SU-DHL-6 (cell line): Measurements from ENCODE around the gene KCTD18.

Source experiments
- H2AFZ ChIP-seq: fragments of 200-600 bp; sonication (generic); 2 replicates; pipeline ENCODE4 v1.6.1; 2014; ENCODE audit warnings: low read depth, mild to moderate bottlenecking, moderate library complexity, mixed read lengths, antibody characterized with exemption, low read length; ENCODE audit not compliant: severe bottlenecking
- H3F3A ChIP-seq: fragments of 200-600 bp; shearing (Covaris generic); 2 replicates; pipeline ENCODE4 v1.6.0; 2016; ENCODE audit warnings: antibody characterized with exemption, mild to moderate bottlenecking; ENCODE audit not compliant: insufficient read depth
- H3K27ac ChIP-seq: fragments of 200-600 bp; sonication (generic); 2 replicates; pipeline ENCODE4 v1.5.1; 2016; ENCODE audit warnings: low read depth, mild to moderate bottlenecking, low read length, moderate library complexity, mixed read lengths
- H3K27me3 ChIP-seq: fragments of 200-600 bp; sonication (generic), shearing (Covaris generic); 2 replicates; pipeline ENCODE4 v1.6.0; 2014; ENCODE audit warnings: mild to moderate bottlenecking, low read length
- H3K36me3 ChIP-seq: fragments of 200-600 bp; sonication (generic); 2 replicates; pipeline ENCODE4 v1.6.1; 2014; ENCODE audit warnings: mild to moderate bottlenecking, low read length, mixed read lengths
- H3K4me2 ChIP-seq: fragments of 300-600, 200-600 bp; shearing (Covaris generic), sonication (generic); 2 replicates; pipeline ENCODE4 v1.6.0; 2014; ENCODE audit warnings: low read length, low read depth, mild to moderate bottlenecking; ENCODE audit not compliant: poor library complexity, severe bottlenecking
- H3K4me3 ChIP-seq: fragments of 200-600 bp; sonication (generic); 2 replicates; pipeline ENCODE4 v1.5.1; 2014; ENCODE audit warnings: antibody characterized with exemption, low read length, mild to moderate bottlenecking, mixed read lengths; ENCODE audit not compliant: insufficient read depth, poor library complexity, severe bottlenecking
- H3K79me2 ChIP-seq: fragments of 200-600 bp; sonication (generic); 2 replicates; pipeline ENCODE4 v1.6.1; 2014; ENCODE audit warnings: mild to moderate bottlenecking, low read length, moderate library complexity; ENCODE audit not compliant: insufficient read depth
- H3K9ac ChIP-seq: fragments of 200-600 bp; sonication (generic); 2 replicates; pipeline ENCODE4 v1.7.0; 2014; ENCODE audit warnings: mild to moderate bottlenecking, low read length
- H3K9me2 ChIP-seq: fragments of 200-600 bp; sonication (generic); replicated peaks from 2 replicates; pipeline ENCODE4 v1.6.1; 2014; ENCODE audit warnings: low read length; ENCODE audit not compliant: insufficient read depth
- H3K9me3 ChIP-seq: fragments of 200-600 bp; sonication (generic); 2 replicates; pipeline ENCODE4 v1.6.1; 2014; ENCODE audit warnings: low read length, mixed read lengths; ENCODE audit not compliant: insufficient read depth
- H4K20me1 ChIP-seq: fragments of 200-600 bp; sonication (generic); 2 replicates; pipeline ENCODE4 v1.6.1; 2014; ENCODE audit warnings: low read depth, mild to moderate bottlenecking, antibody characterized with exemption, low read length, moderate library complexity, mixed read lengths
- CTCF ChIP-seq: fragments of 200-600 bp; sonication (generic); IDR thresholded peaks from one replicate; pipeline ENCODE4 v1.5.1; 2017; ENCODE audit warnings: antibody characterized with exemption, mild to moderate bottlenecking, low read length, moderate library complexity; ENCODE audit not compliant: insufficient read depth, poor library complexity, severe bottlenecking
- EZH2phosphoT487 ChIP-seq: fragments of 200-600 bp; sonication (generic), shearing (Covaris generic); conservative IDR thresholded peaks from 2 replicates; pipeline ENCODE4 v1.6.1; 2018; ENCODE audit warnings: mild to moderate bottlenecking, antibody characterized with exemption, low read length, moderate library complexity, mixed read lengths

Gene KCTD18

GRCh38 chr2:200450288-200450687 is 59.6 kb downstream of the KCTD18 start:
- H3K9ac ChIP-seq = no peak overlapping the region
- no peaks in the 10 kb centered on the region for H3K36me3 ChIP-seq
- H3K27ac ChIP-seq = no peak overlapping the region
- H3F3A ChIP-seq = no peaks in the 10 kb centered on the region
- H3K9me2 ChIP-seq = no peaks in the 10 kb centered on the region
- TF ChIP-seq EZH2phosphoT487 (no peak), CTCF (no peak)
- no peak overlapping the region for H3K4me3 ChIP-seq
- no peaks in the 10 kb centered on the region for H3K9me3 ChIP-seq
- H3K79me2 ChIP-seq = no peaks in the 10 kb centered on the region
- no peaks in the 10 kb centered on the region for H3K27me3 ChIP-seq
- no peak overlapping the region for H3K4me2 ChIP-seq
- no peak overlapping the region for H2AFZ ChIP-seq
- H4K20me1 ChIP-seq = no peaks in the 10 kb centered on the region

- Histone ChIP-seq H3F3A (no peaks in the 10 kb centered on the region), H3K9me2 (no peaks in the 10 kb centered on the region), H3K4me3 (no peak overlapping the region), H3K9ac (no peak overlapping the region), H3K4me2 (no peak overlapping the region), H3K36me3 (no peaks in the 10 kb centered on the region), H3K79me2 (no peaks in the 10 kb centered on the region), H3K9me3 (no peaks in the 10 kb centered on the region), H3K27me3 (no peaks in the 10 kb centered on the region), H3K27ac (no peak overlapping the region), H2AFZ (no peak overlapping the region), H4K20me1 (no peaks in the 10 kb centered on the region)
- TF ChIP-seq EZH2phosphoT487 = no peak
- no peak for TF ChIP-seq CTCF
Observed at GRCh38 chr2:200449149-200449548, 60.7 kb downstream of the KCTD18 start.

GRCh38 chr2:200448455-200448854 is 61.4 kb downstream of the KCTD18 start:
- Histone ChIP-seq H3K9ac (no peak overlapping the region), H3K27me3 (no peaks in the 10 kb centered on the region), H3K4me3 (no peak overlapping the region), H3K79me2 (no peaks in the 10 kb centered on the region), H3F3A (no peaks in the 10 kb centered on the region), H4K20me1 (no peaks in the 10 kb centered on the region), H3K36me3 (no peaks in the 10 kb centered on the region), H3K9me2 (no peaks in the 10 kb centered on the region), H3K27ac (no peak overlapping the region), H3K9me3 (no peaks in the 10 kb centered on the region), H2AFZ (no peak overlapping the region), H3K4me2 (no peak overlapping the region)
- TF ChIP-seq EZH2phosphoT487 (no peak), CTCF (no peak)
